ENCODE data around the gene EXO1.
"Not testable (repeated sequence)": the region's sequence is repeated elsewhere in the genome, so short reads cannot be mapped to it uniquely, and the experiment has no call there.

Gene EXO1

GRCh38 chr1:241829468-241829867, 18.5 kb upstream of the EXO1 start:
- intact Hi-C loops (cut with DNase I), result no loop called here
- DNase-seq, result no peak

GRCh38 chr1:241834733-241835377, 13.1 kb upstream of the EXO1 start:
- intact Hi-C loops (cut with DNase I), result loop anchor here (10.0 kb wide), 1 partner anchor 230 kb away; no protein-coding TSS in a partner anchor
- DNase-seq, result peak in 4 of 42 donors; percentile 13 to 47 (median 24)

GRCh38 chr1:241836941-241837340, 11.1 kb upstream of the EXO1 start:
- no peak for DNase-seq
- intact Hi-C loops (cut with DNase I), result loop anchor here (10.0 kb wide), 1 partner anchor 232 kb away; no protein-coding TSS in a partner anchor

- no peak for DNase-seq
- intact Hi-C loops (cut with DNase I), result loop anchor here (10.0 kb wide), 1 partner anchor 233 kb away; no protein-coding TSS in a partner anchor
These were observed 10.6 kb upstream of the EXO1 start for GRCh38 chr1:241837416-241837815.

- intact Hi-C loops (cut with DNase I), result loop anchor here (10.0 kb wide), 1 partner anchor 233 kb away; no protein-coding TSS in a partner anchor
These were observed 10.1 kb upstream of the EXO1 start for GRCh38 chr1:241837901-241838300.

GRCh38 chr1:241838897-241839296, 9.1 kb upstream of the EXO1 start:
- intact Hi-C loops (cut with DNase I), result loop anchor here (10.0 kb wide), 1 partner anchor 234 kb away; no protein-coding TSS in a partner anchor
- no peak for DNase-seq

More at GRCh38 chr1:241837901-241838300, 10.1 kb upstream of the EXO1 start:
- no peak for DNase-seq

GRCh38 chr1:241839369-241839979, 8.5 kb upstream of the EXO1 start:
- no peak for DNase-seq
- intact Hi-C loops (cut with DNase I), result loop anchor here (10.0 kb wide), 1 partner anchor 235 kb away; no protein-coding TSS in a partner anchor

- intact Hi-C loops (cut with DNase I), result loop anchor here (10.0 kb wide), 1 partner anchor 315 kb away; no protein-coding TSS in a partner anchor
- DNase-seq, result no peak
These were observed 7.8 kb upstream of the EXO1 start for GRCh38 chr1:241840164-241840563.

- no peak for DNase-seq
- intact Hi-C loops (cut with DNase I), result loop anchor here (10.0 kb wide), 1 partner anchor 317 kb away; no protein-coding TSS in a partner anchor
These were observed 6.3 kb upstream of the EXO1 start for GRCh38 chr1:241841691-241842090.

GRCh38 chr1:241842565-241842964, 5.4 kb upstream of the EXO1 start:
- DNase-seq, result peak in 1 of 42 donors; percentile 9
- intact Hi-C loops (cut with DNase I), result loop anchor here (10.0 kb wide), 1 partner anchor 318 kb away; no protein-coding TSS in a partner anchor

GRCh38 chr1:241844593-241844992, 3.4 kb upstream of the EXO1 start:
- no peak for DNase-seq
- intact Hi-C loops (cut with DNase I), result loop anchor here (10.0 kb wide), 1 partner anchor 320 kb away; no protein-coding TSS in a partner anchor

GRCh38 chr1:241846375-241846774, 1.6 kb upstream of the EXO1 start:
- intact Hi-C loops (cut with DNase I), result loop anchor here (5.0 to 10.0 kb wide), 2 partner anchors 204 to 322 kb away; partner anchors contain the start of genes CHML and OPN3
- no peak for DNase-seq

GRCh38 chr1:241846862-241847539, 1.0 kb upstream of the EXO1 start:
- DNase-seq, result no peak
- intact Hi-C loops (cut with DNase I), result loop anchor here (5.0 to 10.0 kb wide), 2 partner anchors 205 to 322 kb away; partner anchors contain the start of genes CHML and OPN3

- intact Hi-C loops (cut with DNase I), result loop anchor here (5.0 to 10.0 kb wide), 2 partner anchors 205 to 323 kb away; partner anchors contain the start of genes CHML and OPN3
- DNase-seq, result no peak
These were observed 536 bp upstream of the EXO1 start for GRCh38 chr1:241847540-241847795.

GRCh38 chr1:241848686-241849344, 811 bp downstream of the EXO1 start:
- intact Hi-C loops (cut with DNase I), result loop anchor here (5.0 to 10.0 kb wide), 2 partner anchors 207 to 324 kb away; partner anchors contain the start of genes CHML and OPN3
- DNase-seq, result no peak

- intact Hi-C loops (cut with DNase I), result loop anchor here (5.0 to 10.0 kb wide), 2 partner anchors 207 to 325 kb away; partner anchors contain the start of genes CHML and OPN3
- DNase-seq, result no peak
These were observed 1.3 kb downstream of the EXO1 start for GRCh38 chr1:241849345-241849695.

- not testable (repeated sequence) for DNase-seq
These were observed 7.6 kb downstream of the EXO1 start for GRCh38 chr1:241855545-241856140.

GRCh38 chr1:241857131-241857530, 9.1 kb downstream of the EXO1 start:
- intact Hi-C loops (cut with DNase I), result no loop called here
- no peak for DNase-seq

More at GRCh38 chr1:241855545-241856140, 7.6 kb downstream of the EXO1 start:
- intact Hi-C loops (cut with DNase I), result not testable (repeated sequence)

- intact Hi-C loops (cut with DNase I), result no loop called here
- DNase-seq, result no peak
These were observed 12.9 kb downstream of the EXO1 start for GRCh38 chr1:241860922-241861321.

Data from head of caudate nucleus (tissue), 42 donors.